ENCODE data around the gene CRTAP. TPM values are rescaled to one million over a fixed set of nuclear protein-coding genes. Genes with fewer than 3 reads are reported as not detected.
"Not testable (repeated sequence)": the region's sequence is repeated elsewhere in the genome, so short reads cannot be mapped to it uniquely, and the experiment has no call there.

The CRTAP gene
- total RNA-seq, 1 experiment from 2014 or later: 99.3 TPM

DNA sequence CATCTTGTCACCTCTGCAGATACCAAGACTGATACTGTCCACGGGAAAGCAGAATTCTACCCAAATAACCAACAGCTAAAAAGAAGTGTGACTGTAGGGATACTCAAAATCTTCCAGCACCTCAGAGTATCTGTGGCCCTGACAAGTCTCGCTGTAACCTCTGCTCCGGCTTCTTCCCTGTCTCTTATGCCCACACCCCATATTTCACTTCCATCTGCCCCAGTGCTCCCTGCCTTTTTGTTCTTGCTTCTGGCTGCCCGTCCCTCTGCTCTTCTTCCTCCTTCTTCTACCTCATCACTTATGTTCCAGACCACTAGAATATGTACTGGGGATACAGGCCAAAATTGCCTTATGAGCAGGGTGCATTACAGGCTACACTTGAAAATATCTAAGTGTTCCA, 45.4 kb downstream of the CRTAP start:
- intact Hi-C loops (cut with micrococcal nuclease; ENCODE audit: unreplicated experiment): no loop called here
- Histone ChIP-seq H3K9me3 (ENCODE audit: control insufficient read depth, insufficient read depth, low read depth, low read length) (no peaks in the 10 kb centered on the region), H3K27ac (ENCODE audit: low read length) (no peak overlapping the region), H3K4me1 (ENCODE audit: control insufficient read depth, insufficient read depth, low read length) (no peaks in the 10 kb centered on the region), H3K27me3 (ENCODE audit: control insufficient read depth, insufficient read depth, low read length) (no peaks in the 10 kb centered on the region), H3K36me3 (ENCODE audit: control insufficient read depth, insufficient read depth, low read length) (no peaks in the 10 kb centered on the region), H3K4me3 (ENCODE audit: low read depth in 2 of 2, low read length in 2 of 2) (no peak overlapping the region)
- no TSS peak for BruUV-seq (replicated peaks)
- DNase-seq (ENCODE audit: low read depth, low spot score) (no peak), ATAC-seq (no peak)
- no peak for TF ChIP-seq POLR2AphosphoS5 (IDR thresholded peaks at IDR 0.05; ENCODE audit: low read depth, low read length)
- CTCF ChIA-PET: no interaction called here
- POLR2A ChIA-PET: interaction anchor here (0.6 kb wide), 1 partner anchor 211 kb away, joined by 7 read pairs; no protein-coding TSS in a partner anchor
- in situ Hi-C loops (cut with HindIII; ENCODE audit: low pct_unique_long_range_greater_than_20kb, low sequenced_read_pairs): no loop called here

DNA sequence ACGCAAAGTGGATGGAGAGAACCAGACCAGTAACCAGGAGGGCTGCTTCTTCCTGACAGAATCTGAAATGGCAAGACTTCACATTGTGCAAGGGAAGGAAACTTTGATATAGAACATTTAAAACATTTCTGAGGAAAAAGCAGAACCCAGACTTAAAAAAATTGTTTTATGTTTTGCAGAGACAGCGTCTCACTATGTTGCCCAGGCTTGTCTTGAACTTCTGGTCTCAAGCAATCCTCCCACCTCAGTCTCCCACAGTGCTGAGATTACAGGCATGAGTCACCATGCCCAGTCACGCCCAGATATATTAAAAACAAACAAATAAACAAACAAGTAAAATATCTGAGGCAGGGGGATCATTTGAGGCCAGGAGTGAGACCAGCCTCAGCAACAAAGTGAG, 46.2 kb downstream of the CRTAP start:
- ATAC-seq: no peak
- TF ChIP-seq, protein P1, sequence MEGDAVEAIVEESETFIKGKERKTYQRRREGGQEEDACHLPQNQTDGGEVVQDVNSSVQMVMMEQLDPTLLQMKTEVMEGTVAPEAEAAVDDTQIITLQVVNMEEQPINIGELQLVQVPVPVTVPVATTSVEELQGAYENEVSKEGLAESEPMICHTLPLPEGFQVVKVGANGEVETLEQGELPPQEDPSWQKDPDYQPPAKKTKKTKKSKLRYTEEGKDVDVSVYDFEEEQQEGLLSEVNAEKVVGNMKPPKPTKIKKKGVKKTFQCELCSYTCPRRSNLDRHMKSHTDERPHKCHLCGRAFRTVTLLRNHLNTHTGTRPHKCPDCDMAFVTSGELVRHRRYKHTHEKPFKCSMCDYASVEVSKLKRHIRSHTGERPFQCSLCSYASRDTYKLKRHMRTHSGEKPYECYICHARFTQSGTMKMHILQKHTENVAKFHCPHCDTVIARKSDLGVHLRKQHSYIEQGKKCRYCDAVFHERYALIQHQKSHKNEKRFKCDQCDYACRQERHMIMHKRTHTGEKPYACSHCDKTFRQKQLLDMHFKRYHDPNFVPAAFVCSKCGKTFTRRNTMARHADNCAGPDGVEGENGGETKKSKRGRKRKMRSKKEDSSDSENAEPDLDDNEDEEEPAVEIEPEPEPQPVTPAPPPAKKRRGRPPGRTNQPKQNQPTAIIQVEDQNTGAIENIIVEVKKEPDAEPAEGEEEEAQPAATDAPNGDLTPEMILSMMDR (IDR thresholded peaks at IDR 0.05): no peak
- TF ChIP-seq SIN3A (IDR thresholded peaks at IDR 0.05; ENCODE audit: borderline replicate concordance, insufficient read depth, low read depth, low read length) (no peak), TCF7L2 (IDR thresholded peaks at IDR 0.05; ENCODE audit: low read depth, low read length) (no peak), POLR2AphosphoS5 (IDR thresholded peaks at IDR 0.05; ENCODE audit: low read depth, low read length) (no peak)
- TF ChIP-seq, protein P2, sequence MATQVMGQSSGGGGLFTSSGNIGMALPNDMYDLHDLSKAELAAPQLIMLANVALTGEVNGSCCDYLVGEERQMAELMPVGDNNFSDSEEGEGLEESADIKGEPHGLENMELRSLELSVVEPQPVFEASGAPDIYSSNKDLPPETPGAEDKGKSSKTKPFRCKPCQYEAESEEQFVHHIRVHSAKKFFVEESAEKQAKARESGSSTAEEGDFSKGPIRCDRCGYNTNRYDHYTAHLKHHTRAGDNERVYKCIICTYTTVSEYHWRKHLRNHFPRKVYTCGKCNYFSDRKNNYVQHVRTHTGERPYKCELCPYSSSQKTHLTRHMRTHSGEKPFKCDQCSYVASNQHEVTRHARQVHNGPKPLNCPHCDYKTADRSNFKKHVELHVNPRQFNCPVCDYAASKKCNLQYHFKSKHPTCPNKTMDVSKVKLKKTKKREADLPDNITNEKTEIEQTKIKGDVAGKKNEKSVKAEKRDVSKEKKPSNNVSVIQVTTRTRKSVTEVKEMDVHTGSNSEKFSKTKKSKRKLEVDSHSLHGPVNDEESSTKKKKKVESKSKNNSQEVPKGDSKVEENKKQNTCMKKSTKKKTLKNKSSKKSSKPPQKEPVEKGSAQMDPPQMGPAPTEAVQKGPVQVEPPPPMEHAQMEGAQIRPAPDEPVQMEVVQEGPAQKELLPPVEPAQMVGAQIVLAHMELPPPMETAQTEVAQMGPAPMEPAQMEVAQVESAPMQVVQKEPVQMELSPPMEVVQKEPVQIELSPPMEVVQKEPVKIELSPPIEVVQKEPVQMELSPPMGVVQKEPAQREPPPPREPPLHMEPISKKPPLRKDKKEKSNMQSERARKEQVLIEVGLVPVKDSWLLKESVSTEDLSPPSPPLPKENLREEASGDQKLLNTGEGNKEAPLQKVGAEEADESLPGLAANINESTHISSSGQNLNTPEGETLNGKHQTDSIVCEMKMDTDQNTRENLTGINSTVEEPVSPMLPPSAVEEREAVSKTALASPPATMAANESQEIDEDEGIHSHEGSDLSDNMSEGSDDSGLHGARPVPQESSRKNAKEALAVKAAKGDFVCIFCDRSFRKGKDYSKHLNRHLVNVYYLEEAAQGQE (IDR thresholded peaks at IDR 0.05; ENCODE audit: insufficient read depth in 1 of 2, low read depth in 2 of 2, low read length in 1 of 2): no peak
- in situ Hi-C loops (cut with HindIII; ENCODE audit: low pct_unique_long_range_greater_than_20kb, low sequenced_read_pairs): no loop called here
- no peak overlapping the region for H3K4me3 ChIP-seq (ENCODE audit: low read depth in 2 of 2, low read length in 2 of 2)
- DNase-seq (ENCODE audit: low read depth, low spot score): no peak
- intact Hi-C loops (cut with micrococcal nuclease; ENCODE audit: unreplicated experiment): no loop called here
- no TSS peak for BruUV-seq (replicated peaks)
- ChIA-PET POLR2A (no interaction called here), CTCF (no interaction called here)
- H3K27ac ChIP-seq (ENCODE audit: low read length): no peak overlapping the region
- no peaks in the 10 kb centered on the region for H3K9me3 ChIP-seq (ENCODE audit: control insufficient read depth, insufficient read depth, low read depth, low read length)
- H3K36me3 ChIP-seq (ENCODE audit: control insufficient read depth, insufficient read depth, low read length): no peaks in the 10 kb centered on the region
- H3K27me3 ChIP-seq (ENCODE audit: control insufficient read depth, insufficient read depth, low read length): no peaks in the 10 kb centered on the region
- no peaks in the 10 kb centered on the region for H3K4me1 ChIP-seq (ENCODE audit: control insufficient read depth, insufficient read depth, low read length)

DNA sequence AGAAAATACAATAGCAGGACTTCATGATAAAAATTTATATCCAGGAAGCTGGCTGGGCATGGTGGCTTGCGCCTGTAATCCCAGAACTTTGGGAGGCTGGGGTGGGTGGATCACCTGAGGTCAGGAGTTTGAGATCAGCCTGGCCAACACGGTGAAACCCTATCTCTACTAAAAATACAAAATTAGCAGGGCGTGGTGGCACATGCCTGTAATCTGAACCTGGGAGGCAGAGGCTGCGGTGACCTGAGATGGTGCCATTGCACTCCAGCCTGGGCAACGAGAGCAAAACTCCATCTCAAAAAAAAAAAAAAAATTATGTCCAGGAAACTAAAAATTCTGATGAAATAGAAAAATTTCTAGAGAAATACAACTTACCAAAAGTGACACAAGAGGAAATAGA, 48.8 kb downstream of the CRTAP start:
- H3K9me3 ChIP-seq (ENCODE audit: control insufficient read depth, insufficient read depth, low read depth, low read length); DNase-seq (ENCODE audit: low read depth, low spot score); H3K4me1 ChIP-seq (ENCODE audit: control insufficient read depth, insufficient read depth, low read length); CTCF ChIA-PET; BruUV-seq (replicated peaks); intact Hi-C loops (cut with micrococcal nuclease; ENCODE audit: unreplicated experiment); POLR2A ChIA-PET; H3K36me3 ChIP-seq (ENCODE audit: control insufficient read depth, insufficient read depth, low read length); in situ Hi-C loops (cut with HindIII; ENCODE audit: low pct_unique_long_range_greater_than_20kb, low sequenced_read_pairs); H3K27me3 ChIP-seq (ENCODE audit: control insufficient read depth, insufficient read depth, low read length); ATAC-seq; H3K27ac ChIP-seq (ENCODE audit: low read length); H3K4me3 ChIP-seq (ENCODE audit: low read depth in 2 of 2, low read length in 2 of 2): not testable (repeated sequence)
